HG03342 (cell line): ENCODE results near the gene KIAA0513.
"Not testable (repeated sequence)": the region's sequence is repeated elsewhere in the genome, so short reads cannot be mapped to it uniquely, and the experiment has no call there.

Source experiments
- ATAC-seq: cut with Tn5 transposase; IDR thresholded peaks from one replicate; pipeline ENCODE4 v1.9.1; 2021; ENCODE audit warnings: mild to moderate bottlenecking, moderate library complexity; ENCODE audit not compliant: unreplicated experiment

The KIAA0513 gene

GRCh38 chr16:85046931-85047866, 19.6 kb downstream of the KIAA0513 start:
- ATAC-seq: no peak

- ATAC-seq: no peak
Measured at GRCh38 chr16:85047867-85048455, 20.4 kb downstream of the KIAA0513 start.

- ATAC-seq: no peak
Measured at GRCh38 chr16:85048921-85049562, 21.4 kb downstream of the KIAA0513 start.

- ATAC-seq: no peak
Measured at GRCh38 chr16:85049706-85050305, 22.2 kb downstream of the KIAA0513 start.

GRCh38 chr16:85051067-85051581, 23.5 kb downstream of the KIAA0513 start:
- ATAC-seq: no peak

- no peak for ATAC-seq
Measured at GRCh38 chr16:85051683-85052082, 24.1 kb downstream of the KIAA0513 start.

GRCh38 chr16:85052536-85052935, 24.9 kb downstream of the KIAA0513 start:
- no peak for ATAC-seq

GRCh38 chr16:85054321-85054720, 26.7 kb downstream of the KIAA0513 start:
- not testable (repeated sequence) for ATAC-seq

GRCh38 chr16:85054948-85055492, 27.4 kb downstream of the KIAA0513 start:
- ATAC-seq: no peak

GRCh38 chr16:85055493-85056210, 28.1 kb downstream of the KIAA0513 start:
- peak; percentile 92 for ATAC-seq

- no peak for ATAC-seq
Measured at GRCh38 chr16:85056211-85056748, 28.7 kb downstream of the KIAA0513 start.

- ATAC-seq: no peak
Measured at GRCh38 chr16:85057212-85057889, 29.8 kb downstream of the KIAA0513 start.

GRCh38 chr16:85057948-85058347, 30.4 kb downstream of the KIAA0513 start:
- ATAC-seq: no peak

GRCh38 chr16:85058909-85059308, 31.3 kb downstream of the KIAA0513 start:
- no peak for ATAC-seq

GRCh38 chr16:85061566-85061965, 34.0 kb downstream of the KIAA0513 start:
- ATAC-seq: no peak

GRCh38 chr16:85062323-85062722, 34.7 kb downstream of the KIAA0513 start:
- no peak for ATAC-seq

- no peak for ATAC-seq
Measured at GRCh38 chr16:85062845-85063244, 35.2 kb downstream of the KIAA0513 start.

GRCh38 chr16:85064186-85064585, 36.6 kb downstream of the KIAA0513 start:
- ATAC-seq: no peak

GRCh38 chr16:85065099-85065498, 37.5 kb downstream of the KIAA0513 start:
- ATAC-seq: no peak
